DMS114 treated with DMSO at 0.1 percent for 48 hours (cell line): ENCODE data around the gene WASHC4.
"Not testable (repeated sequence)": the region's sequence is repeated elsewhere in the genome, so short reads cannot be mapped to it uniquely, and the experiment has no call there.

Experiments
- DNase-seq: peaks from one replicate; lab custom pipeline; 2025; ENCODE audit not compliant: unreplicated experiment; lab: John Stamatoyannopoulos, UW

Gene WASHC4

GRCh38 chr12:105162174-105162573 is 54.6 kb downstream of the WASHC4 start:
- DNase-seq, result no peak

GRCh38 chr12:105164068-105164467 is 56.5 kb downstream of the WASHC4 start:
- no peak for DNase-seq

- DNase-seq, result no peak
Measured at GRCh38 chr12:105166736-105167135, 59.2 kb downstream of the WASHC4 start.

- DNase-seq, result no peak
Measured at GRCh38 chr12:105167346-105167745, 59.8 kb downstream of the WASHC4 start.

- no peak for DNase-seq
Measured at GRCh38 chr12:105168006-105168405, 60.5 kb downstream of the WASHC4 start.

GRCh38 chr12:105170139-105170538 is 62.6 kb downstream of the WASHC4 start:
- no peak for DNase-seq

- no peak for DNase-seq
Measured at GRCh38 chr12:105171691-105172436, 64.3 kb downstream of the WASHC4 start.

- DNase-seq, result no peak
Measured at GRCh38 chr12:105175397-105175990, 68.0 kb downstream of the WASHC4 start.

- DNase-seq, result no peak
Measured at GRCh38 chr12:105177208-105177607, 69.7 kb downstream of the WASHC4 start.

- DNase-seq, result not testable (repeated sequence)
Measured at GRCh38 chr12:105179114-105179513, 71.6 kb downstream of the WASHC4 start.

- not testable (repeated sequence) for DNase-seq
Measured at GRCh38 chr12:105183406-105183805, 75.9 kb downstream of the WASHC4 start.

GRCh38 chr12:105183976-105184375 is 76.4 kb downstream of the WASHC4 start:
- not testable (repeated sequence) for DNase-seq

GRCh38 chr12:105189293-105189692 is 81.8 kb downstream of the WASHC4 start:
- DNase-seq, result no peak

GRCh38 chr12:105190530-105190929 is 83.0 kb downstream of the WASHC4 start:
- DNase-seq, result no peak

GRCh38 chr12:105192624-105193225 is 85.2 kb downstream of the WASHC4 start:
- DNase-seq, result no peak

- DNase-seq, result no peak
Measured at GRCh38 chr12:105194947-105195346, 87.4 kb downstream of the WASHC4 start.

- no peak for DNase-seq
Measured at GRCh38 chr12:105196090-105196489, 88.6 kb downstream of the WASHC4 start.

GRCh38 chr12:105198961-105199360 is 91.4 kb downstream of the WASHC4 start:
- DNase-seq, result no peak

- no peak for DNase-seq
Measured at GRCh38 chr12:105200385-105200784, 92.9 kb downstream of the WASHC4 start.

- DNase-seq, result no peak
Measured at GRCh38 chr12:105201299-105201698, 93.8 kb downstream of the WASHC4 start.

- DNase-seq, result no peak
Measured at GRCh38 chr12:105202202-105202601, 94.7 kb downstream of the WASHC4 start.

- DNase-seq, result no peak
Measured at GRCh38 chr12:105204127-105204526, 96.6 kb downstream of the WASHC4 start.
